Measurements from ENCODE around the gene OR12D1. TPM values are rescaled to one million over a fixed set of nuclear protein-coding genes. Genes with fewer than 3 reads are reported as not detected.

The OR12D1 gene
- total RNA-seq, 1 donor from 2014 or later = not detected

Other genes with a start within 250 kb of the OR12D1 start
- not detected for gene OR2J2, start 244.0 kb upstream of the OR12D1 start, total RNA-seq (ENCODE audit: unreplicated experiment)
- gene OR14J1, start 113.2 kb upstream of the OR12D1 start, total RNA-seq (ENCODE audit: unreplicated experiment) = not detected
- not detected for gene OR5V1, start 46.1 kb upstream of the OR12D1 start, total RNA-seq (ENCODE audit: unreplicated experiment)
- not detected for gene OR12D3, start 39.6 kb upstream of the OR12D1 start, total RNA-seq (ENCODE audit: unreplicated experiment)
- gene OR12D2, start 19.3 kb upstream of the OR12D1 start, total RNA-seq (ENCODE audit: unreplicated experiment) = not detected
- not detected for gene OR10C1, start 24.4 kb downstream of the OR12D1 start, total RNA-seq (ENCODE audit: unreplicated experiment)
- gene OR11A1, start 42.1 kb downstream of the OR12D1 start, total RNA-seq (ENCODE audit: unreplicated experiment) = not detected
- not detected for gene OR2H1, start 42.2 kb downstream of the OR12D1 start, total RNA-seq (ENCODE audit: unreplicated experiment)
- not detected for gene MAS1L, start 73.0 kb downstream of the OR12D1 start, total RNA-seq (ENCODE audit: unreplicated experiment)
- not detected for gene UBD, start 144.8 kb downstream of the OR12D1 start, total RNA-seq (ENCODE audit: unreplicated experiment)
- not detected for gene OR2H2, start 170.2 kb downstream of the OR12D1 start, total RNA-seq (ENCODE audit: unreplicated experiment)
- gene GABBR1, start 218.3 kb downstream of the OR12D1 start, total RNA-seq (ENCODE audit: unreplicated experiment) = 158 TPM
- gene MOG, start 242.2 kb downstream of the OR12D1 start, total RNA-seq (ENCODE audit: unreplicated experiment) = not detected